Measurements from ENCODE around the gene MMP24OS.

The MMP24OS gene

GRCh38 chr20:35290186-35290886 lies 12.4 kb upstream of the MMP24OS start:
- DNase-seq: no peak

GRCh38 chr20:35288325-35289060 lies 10.6 kb upstream of the MMP24OS start:
- DNase-seq: no peak

DNA sequence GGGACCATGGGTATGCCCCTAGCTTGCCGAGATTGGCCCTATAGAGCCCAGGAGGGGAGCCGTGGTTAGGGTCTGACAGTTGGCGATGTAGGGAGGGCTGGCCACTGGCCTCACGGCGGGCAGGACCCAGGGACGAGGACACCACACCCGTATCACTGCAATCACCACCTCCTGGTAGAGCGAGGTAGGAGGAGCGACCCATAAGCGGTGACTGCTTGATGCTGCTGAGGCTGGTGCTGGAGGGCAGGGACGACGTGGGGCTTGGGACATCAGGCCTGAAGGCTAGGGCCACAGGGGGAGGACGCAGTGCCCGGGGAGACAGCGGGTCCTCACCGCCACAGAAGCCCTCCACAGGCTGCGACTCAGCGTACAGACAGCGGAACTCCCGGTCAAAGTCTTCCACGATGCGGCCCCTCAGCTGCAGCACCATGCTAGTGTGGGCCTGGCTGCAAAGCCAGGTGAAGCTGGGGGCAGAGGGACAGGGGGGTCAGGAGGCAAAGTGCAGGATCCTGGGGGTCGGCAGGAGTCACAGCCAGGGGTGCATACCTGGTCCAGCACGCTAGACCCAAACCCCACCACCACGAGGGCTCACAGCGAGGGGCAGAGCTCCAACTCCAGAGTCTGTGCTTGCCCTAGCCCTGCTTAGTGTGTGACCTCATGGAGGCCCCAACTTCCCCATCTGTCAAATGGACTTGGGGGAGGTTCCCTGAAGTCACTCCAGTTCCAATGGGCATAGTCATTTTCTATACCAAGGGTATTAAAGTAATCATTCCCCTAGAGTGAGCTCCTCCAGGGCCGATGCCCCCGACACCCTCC lies 9.8 kb upstream of the MMP24OS start:
- DNase-seq: no peak

DNA sequence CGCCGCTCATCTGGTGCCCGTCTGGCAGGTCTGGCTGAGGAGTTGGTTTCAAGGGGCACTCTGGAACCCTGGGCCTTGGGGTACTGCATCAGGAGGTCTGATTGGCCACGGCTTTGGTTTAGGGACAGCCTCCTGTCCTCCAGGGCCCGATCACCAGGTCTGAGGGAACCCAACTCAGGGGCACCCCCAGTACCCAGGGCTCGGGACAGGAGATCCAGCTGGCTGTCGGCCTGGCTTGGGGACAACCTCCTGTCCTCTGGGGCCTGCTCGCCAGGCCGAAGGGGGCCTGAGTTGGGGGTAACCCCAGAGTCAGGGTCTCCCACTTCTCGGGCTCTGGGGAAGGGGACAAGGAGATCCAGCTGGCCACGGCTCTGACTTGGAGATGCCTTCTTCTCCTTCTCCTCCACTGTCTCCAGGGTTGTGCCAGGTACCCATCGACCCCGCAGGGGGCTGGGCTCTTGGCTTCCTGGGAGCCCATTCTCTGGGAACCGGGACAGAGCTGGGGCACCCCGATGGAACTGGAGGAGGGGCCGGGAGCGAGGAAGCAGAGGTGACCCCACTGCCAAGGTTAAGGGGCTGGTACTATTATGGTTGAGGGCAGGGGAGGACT lies 9.1 kb upstream of the MMP24OS start:
- DNase-seq: no peak

DNA sequence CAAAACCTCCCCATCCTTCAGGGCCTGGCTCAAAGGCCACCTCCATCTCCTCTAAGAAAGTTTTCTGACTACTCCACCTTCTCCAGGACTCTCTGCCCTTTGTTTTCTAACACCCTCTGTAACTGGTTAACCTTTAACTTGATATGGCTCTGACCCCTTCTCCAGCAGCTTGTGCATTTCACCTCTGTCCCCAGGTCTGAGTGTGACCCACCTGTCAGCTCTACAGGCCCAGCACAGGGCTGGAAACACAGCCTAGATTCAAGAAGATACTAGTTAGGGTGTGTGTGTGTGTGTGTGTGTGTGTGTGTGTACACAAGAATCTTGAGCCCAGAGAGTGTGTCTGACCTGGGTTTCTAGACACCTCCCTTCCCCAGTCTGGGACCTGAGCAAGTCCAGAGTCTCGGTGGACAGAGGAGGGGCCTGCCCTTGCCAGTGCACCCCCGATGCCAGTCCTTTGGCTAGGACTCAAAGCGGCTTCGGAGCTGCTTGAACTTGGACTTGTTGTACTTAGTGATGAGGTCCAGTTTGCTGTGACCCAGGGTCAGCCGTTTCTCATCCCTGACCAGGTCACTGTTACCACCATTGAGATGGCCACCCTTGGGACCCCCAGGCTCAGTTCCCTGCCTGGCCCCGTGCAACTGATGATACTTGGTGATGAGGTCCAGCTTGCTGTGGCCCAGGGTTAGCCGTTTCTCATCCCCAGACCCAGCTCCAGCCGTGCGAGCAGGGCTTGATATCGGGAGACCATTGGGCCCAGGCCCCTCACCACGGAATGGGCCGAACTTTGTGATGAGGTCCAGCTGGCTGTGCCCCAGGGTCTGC lies 8.4 kb upstream of the MMP24OS start:
- no peak for DNase-seq

DNA sequence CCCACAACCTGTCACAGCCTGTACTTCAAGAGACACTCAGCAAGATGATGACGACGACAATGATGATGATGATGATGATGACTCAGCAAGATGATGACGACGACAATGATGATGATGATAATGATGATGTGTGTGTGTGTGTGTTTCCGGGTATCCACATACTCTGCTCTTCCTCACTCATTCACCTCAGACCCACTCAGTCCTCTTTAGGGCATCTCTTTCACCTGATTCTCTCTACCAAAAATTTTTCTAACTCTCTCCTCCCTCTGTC lies 7.8 kb upstream of the MMP24OS start:
- no peak for DNase-seq

DNA sequence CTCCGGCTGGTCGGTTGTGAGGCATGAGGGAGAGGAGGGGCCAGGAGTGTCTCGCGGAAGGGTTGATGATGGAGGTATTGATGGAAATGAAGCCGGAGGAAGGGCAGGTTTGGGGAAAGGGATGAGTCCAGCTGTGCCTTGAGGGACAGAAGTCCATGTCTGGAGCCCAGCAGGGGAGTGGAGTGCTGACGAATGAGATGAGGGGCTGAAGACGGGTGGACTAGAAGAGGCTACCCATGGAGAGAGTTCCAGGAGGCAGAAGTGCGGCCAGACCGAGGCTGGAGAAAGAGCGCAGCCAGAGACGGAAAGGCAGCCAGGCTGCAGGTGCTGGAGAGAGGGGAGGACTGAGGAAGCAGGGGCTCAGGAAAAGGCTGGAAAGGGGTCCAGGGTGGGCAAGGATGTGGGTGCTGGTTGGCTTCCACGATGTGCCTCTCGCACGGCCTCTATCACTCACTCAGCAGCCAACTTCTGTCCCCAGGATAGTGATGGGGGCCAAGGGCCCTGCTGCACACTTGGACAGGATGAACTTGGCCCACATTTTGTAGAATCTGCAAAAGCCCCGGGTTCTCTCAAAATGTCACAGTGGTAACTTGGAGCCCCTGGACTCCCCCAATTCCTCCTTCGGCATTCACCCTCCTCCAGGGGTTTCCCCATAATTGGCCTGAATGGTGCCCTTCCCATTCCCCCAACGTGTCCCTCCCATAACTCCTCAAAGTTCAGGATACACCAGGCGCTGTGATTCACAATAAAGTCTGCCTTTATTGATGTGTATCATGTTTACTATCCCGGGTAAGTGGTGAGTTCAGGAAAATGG lies 7.3 kb upstream of the MMP24OS start:
- DNase-seq: no peak

DNA sequence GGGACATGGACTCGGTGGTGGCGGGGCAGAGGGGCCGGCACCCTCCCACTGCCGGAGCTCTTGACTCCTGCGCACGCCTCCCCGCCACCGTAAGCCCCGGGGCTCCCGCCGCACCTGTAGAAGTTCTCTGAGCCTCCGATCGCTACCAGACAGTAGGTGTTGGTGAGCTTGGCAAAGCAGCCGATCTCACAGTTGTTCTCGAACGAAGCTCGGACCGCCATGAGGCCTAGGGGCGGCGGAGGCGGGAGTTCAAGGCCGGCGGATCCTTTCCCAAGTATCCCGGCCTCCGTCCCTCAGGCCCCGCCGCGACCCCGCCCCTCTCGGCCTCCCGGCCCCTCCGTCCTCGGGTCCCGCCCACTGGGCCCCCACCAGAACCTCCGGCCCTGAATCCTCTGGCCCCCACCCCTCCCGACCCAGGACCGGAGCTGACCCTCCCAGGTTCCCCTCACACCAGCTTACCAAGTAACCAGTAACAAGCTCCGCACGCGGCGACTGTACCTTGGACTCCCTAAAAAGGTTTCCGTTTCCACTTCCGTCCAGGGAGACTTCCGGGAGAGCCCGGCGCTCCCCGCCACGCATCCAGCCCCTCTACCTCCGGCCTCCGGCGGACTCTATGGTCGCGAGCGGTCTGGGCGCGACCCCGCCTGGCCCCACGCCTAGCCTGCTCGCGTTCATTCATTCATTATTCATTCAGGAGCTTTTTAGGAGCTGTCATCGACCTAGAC lies 6.5 kb upstream of the MMP24OS start, which contains the start of gene EIF6:
TSS of gene EIF6 (minus strand) at position 506 of the 725 bp plus-strand sequence. CDS start at position 221, 285 bp downstream.
- DNase-seq: peak; percentile 84

DNA sequence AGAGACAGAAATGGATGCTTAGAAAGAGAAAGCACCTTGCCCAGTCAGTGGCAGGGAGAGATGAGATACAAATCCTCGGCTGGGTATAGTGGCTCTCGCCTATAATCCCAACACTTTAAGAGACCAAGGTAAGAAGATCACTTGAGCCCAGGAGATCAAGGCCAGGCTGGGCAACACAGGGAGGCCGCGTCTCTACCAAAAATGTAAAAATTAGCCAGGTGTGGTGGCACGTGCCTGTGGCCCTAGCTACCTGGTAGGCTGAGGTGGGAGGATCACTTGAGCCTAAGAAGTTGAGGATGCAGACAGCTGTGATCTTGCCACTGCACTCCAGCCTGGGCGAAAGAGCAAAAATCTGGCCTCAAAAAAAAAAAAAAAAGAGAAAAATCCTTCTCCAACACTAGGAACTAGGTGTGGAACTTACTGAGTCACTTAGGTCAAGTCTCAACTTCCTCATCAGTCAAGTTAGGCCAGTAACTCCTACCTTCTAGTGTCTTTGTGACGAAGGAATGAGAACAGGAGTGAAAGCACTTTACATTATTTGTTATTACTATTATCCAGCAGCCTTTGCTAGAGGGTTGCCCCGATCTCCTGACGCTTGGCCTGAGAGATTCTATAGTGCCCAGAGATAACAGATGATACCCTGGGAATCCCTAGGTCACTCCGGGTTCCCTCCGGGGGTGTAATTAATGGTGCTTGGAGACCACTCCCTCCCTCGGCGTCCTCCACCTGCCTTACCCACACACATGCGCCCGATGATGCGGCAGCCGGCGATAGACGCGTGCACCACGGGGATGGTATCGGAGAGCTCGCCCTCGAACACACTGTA lies 5.7 kb upstream of the MMP24OS start:
- no peak for DNase-seq

DNA sequence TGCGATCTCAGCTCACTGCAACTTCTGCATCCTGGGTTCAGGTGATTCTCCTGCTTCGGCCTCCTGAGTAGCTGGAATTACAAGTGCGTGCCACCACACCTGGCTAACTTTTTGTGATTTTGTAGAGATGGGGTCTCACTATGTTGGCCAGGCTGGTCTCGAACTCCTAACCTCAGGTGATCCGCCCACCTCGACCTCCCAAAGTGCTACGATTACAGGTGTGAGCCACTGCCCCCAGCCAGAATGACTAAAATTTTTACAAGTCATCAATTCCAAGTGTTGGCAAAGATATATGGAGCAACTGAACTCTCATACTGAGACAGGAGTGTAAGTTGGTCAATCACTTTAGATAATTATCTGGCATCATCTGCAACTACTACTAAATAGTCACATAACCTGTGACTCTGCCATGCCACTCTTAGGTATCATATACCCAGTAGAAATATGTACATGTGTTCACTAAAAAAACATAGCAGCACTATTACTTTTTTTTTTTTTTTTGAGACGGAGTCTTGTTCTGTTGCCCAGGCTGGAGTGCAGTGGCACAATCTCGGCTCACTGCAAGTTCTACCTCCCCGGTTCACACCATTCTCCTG lies 3.7 kb upstream of the MMP24OS start:
- no peak for DNase-seq

GRCh38 chr20:35280523-35280922 lies 2.6 kb upstream of the MMP24OS start:
- no peak for DNase-seq

DNA sequence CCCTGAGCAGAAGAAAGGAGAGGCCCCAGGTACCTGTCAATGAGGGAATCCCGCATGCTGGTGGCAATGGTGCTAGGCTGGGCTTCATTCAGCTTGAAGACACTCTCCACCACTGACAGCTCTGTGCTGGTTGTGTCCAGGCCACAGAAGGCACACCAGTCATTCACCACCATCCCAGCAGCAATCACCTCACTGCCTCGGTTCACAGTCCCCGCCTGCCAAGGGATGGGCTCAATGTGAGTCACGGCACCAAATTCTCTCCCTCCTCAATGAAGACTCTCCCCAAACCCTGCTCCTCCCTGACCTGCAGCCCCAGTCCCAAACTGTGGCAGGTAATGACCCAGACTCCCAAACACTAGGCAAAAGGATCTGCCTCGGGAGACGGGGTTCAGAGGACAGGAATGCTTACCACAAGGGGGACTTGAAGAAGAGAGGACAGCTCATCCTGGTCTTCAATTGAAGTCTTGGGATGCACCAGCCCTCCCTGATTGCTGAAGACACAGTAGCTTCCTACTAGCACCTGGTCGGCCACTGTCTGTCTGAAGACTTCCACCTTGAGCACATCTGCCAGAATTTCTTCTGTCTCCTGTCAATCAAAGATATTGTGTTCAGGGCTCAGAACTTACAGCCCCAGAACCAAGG lies 1.7 kb upstream of the MMP24OS start:
- DNase-seq: no peak

GRCh38 chr20:35279040-35279439 lies 1.1 kb upstream of the MMP24OS start:
- DNase-seq: no peak

DNA sequence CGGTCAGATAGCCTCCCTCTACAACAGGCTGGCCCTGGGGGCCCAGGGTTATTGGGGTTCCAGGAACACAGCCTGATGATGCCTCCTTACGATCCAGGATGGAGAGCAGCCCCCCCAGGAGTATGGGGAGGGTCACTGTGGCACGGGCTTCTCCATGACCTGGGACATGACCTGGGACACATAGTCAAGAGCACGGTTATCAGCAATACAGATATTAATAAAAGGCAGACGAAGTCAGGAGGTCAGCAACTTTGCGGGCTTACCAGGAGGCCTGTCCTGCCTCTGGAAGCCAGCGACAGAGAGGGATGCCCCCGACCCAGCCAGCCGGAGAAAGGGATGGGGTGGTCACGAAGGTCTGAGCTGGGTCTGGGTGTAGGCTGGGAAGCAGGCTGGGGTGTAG lies 795 bp downstream of the MMP24OS start:
- no peak for DNase-seq

DNA sequence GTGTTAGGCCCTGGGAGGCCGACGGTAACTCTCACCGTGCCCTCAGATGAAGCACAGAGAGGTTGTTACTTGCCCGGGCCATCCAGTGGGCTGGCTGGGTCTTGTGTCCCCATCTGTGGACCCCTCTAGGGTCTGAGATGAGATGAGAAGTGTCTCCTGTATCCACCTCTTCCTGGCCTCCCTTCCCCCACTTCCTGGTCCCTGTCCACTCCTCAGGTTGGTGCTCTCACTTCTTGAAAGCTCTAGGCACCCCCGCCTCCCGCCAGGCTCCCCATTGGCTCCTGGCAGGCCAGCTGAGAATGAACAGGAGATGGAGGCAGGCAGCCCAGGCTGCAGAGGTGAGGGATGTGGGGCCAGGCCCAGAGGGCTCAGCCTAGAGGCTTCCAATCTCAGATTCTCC lies 1.5 kb downstream of the MMP24OS start:
- DNase-seq: no peak

GRCh38 chr20:35275741-35276251 lies 2.1 kb downstream of the MMP24OS start:
- no peak for DNase-seq

GRCh38 chr20:35274172-35275092 lies 3.5 kb downstream of the MMP24OS start:
- DNase-seq: no peak

Data from T1000 (cell line).